GM18868 (cell line): Measurements from ENCODE around the gene RAB40A.
"Not testable (repeated sequence)": the region's sequence is repeated elsewhere in the genome, so short reads cannot be mapped to it uniquely, and the experiment has no call there.

Source experiments
- ATAC-seq: cut with Tn5 transposase; IDR thresholded peaks from one replicate; pipeline ENCODE4 v1.9.1; 2021; ENCODE audit warnings: mild to moderate bottlenecking, moderate library complexity; ENCODE audit not compliant: unreplicated experiment

RAB40A gene

DNA sequence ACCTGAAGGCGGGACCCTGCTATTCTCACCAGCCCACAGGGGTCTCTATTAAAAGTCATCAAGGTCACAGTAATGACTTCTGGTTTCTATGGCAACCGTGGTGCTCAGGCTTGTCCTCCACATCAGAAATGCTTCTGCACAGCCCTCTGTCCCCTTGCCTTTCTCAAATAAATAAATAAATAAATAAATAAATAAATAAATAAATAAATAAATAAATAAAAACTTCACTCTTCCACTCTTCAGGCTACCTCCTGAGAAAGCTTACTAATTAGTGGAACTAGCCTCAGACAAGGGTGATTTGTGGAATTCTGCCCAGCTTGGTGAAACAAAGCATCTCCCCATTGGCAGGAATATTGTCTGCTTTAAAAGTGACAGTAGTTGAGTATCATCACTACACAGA, 5.5 kb upstream of the RAB40A start:
- no peak for ATAC-seq

DNA sequence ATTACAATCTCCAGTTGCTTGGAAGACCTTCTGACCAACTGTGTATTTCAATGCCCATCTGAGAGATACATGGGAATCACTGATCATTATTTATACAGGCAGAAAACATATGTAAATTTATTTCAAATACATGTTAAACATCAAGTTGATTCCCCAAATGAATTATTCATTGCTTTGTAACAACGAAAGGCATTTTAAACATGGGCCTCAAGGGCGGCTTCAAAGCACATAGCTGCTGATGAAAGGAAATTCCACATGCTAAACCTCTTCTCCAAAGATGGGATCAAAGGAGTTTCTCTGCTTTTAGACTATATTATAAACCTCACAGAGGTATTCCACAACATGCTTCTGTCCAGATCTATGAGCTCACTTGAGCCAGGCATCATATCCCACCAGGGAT, 4.3 kb upstream of the RAB40A start:
- no peak for ATAC-seq

DNA sequence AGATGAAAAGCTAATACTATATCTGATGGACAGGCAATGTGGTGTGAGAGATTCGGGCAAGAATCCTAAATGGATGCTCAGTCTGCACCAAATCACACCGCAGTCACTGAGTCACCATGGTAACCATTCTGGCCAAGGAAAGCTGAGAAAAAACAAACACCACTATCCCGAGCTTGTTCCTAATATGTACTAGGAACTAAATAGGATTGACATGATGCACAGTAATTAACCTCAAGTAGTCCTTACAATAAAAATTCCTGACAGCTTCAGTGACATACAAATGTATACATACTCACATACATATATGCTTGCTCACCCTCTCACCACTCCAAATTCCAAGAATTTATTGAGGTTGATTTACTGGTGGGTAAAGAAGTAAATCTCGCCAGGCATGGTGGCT, 1.1 kb upstream of the RAB40A start:
- ATAC-seq = no peak

DNA sequence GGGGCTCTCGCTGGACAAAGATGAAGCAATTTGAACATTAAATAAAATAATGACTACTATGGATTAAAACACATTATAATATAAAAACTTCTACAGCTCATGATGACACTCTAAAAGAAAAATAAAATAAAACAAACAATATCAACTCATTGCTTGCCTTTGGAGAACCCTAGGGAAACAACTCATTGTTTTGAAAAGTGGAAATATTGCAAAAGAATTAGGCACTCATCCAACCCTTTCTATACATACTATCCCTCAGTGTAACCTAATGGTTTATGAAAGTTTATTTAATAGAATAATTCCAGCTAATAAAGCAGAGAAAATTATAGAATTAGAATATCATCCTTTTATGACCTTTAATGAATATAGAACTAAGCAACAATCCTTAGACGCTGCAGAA, 718 bp downstream of the RAB40A start:
- no peak for ATAC-seq

DNA sequence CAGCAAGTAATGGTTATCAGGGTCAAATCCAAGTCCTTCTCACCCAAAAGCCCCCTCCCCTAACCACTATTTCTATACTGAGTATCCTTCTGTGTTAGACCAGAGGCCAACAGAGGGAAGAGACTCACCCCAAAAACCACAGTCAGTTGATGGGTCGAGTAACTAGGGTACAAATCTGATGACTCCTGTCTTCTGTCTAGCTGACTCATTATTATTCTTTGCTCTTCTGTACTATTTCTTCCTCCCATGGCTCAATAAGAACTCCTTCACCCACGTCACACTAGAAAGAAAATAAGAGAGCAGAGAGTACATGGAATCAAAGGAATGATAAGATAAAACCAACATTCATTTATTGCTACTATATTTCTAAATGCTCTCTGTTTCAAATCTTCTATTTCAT, 2.0 kb downstream of the RAB40A start:
- no peak for ATAC-seq

DNA sequence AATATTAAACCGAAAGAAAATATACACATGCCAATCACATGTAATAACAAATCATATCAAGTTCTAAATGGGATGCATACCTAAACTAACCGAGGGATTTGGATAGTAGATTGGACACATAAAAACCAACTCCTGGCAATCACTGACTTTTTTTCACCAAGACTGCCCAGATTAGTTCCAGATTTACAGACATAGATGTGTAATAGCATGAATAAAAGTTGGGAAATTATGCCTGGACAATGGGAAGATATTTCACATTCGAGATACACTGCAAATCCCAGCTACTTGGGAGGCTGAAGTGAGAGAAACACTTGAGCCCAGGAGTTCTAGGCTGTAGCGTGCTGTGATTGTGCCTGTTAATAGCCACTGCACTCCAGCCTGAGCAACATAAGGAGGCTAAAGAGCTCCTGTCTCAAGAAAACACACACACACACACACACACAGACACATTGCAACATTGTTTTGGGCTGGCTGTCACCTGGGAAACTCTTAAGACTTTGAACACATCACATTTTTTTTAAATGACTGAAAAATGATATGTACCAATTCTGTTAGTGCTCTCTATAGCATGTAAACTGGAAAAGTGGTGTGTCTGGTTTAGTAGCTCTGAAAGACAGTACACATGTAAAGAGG, 5.7 kb downstream of the RAB40A start:
- no peak for ATAC-seq

DNA sequence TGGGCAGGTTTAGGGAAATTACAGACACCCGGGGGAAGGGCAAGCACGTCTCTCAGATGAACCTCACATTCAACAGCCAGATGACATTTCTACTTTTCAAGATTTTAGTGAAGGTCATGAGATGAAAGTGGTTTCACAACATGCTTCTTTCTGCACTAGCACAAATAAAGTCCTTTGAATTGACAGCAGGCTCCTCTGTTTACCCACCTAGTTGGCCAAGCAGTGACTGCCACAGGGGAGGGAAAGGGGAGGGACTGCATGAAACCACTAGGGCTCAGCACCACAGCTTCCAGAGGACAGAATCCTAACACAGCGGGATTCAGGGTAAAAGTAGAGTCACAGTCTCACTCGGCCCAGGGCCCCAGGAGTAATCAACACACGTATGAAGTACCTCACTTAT, 6.2 kb downstream of the RAB40A start:
- ATAC-seq = no peak

DNA sequence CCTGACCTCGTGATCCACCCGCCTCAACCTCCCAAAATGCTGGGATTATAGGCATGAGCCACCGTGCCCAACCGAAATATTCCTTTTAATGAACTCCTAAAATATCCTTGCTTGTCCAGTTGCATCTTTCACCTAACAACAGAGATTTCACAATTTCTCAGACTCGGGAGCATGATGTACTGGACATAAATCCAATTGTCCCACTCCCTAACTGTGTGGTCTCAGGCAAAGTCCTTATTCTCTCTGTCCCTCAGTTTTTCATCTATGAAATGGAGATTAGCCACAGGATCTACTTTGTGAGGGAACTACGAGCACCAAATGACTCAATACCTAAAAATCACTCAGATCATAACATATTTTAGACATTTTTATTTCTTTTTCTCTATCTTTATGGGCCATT, 9.3 kb downstream of the RAB40A start:
- ATAC-seq = no peak

DNA sequence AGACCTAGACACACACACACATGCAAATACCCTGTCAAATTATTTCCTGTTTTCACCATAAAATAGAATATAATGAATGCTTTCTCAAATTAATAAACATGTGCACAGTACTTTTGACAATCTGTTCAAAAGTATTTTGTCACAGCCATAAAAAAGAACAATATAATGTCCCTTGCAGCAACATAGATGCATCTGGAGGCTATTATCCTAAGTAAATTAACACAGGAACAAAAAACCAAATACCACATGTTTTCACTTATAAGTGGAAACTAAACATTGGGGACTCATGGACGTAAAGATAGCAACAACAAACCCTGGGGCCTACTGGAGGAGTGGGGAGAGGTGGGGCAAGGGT, 15.5 kb downstream of the RAB40A start:
- no peak for ATAC-seq

DNA sequence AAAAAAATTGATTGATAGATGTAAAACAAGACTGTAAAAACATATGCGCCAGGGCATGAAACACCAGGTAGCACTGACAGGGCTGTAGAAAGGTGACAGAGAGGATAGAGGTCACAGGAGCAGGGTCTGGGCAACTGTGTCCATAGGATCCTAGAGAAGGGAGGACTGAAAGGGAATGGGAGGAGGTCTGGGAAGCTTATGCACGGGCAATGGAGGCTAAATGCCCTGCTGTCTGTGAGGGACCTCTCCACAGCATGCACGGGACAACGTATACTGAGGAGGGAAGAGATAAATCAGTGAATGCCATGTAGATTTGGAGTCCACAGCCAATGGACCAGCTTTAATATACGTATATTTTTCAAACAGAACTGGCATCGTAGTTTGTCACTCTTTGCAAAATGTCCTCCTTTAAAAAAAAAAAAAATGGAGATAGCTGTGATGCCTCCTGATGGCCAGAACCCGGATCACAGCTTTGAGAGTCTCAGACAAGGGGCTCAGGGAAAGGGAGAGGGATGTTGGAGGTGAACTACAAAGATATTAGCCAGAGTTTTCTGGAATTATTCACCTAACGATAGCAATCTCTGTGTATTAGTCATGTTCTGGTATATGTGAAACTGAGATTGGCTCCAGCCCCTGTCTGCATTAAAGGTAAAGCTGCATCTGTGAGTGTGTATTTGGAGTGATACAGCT, 16.0 kb downstream of the RAB40A start:
- ATAC-seq = peak; percentile 57

DNA sequence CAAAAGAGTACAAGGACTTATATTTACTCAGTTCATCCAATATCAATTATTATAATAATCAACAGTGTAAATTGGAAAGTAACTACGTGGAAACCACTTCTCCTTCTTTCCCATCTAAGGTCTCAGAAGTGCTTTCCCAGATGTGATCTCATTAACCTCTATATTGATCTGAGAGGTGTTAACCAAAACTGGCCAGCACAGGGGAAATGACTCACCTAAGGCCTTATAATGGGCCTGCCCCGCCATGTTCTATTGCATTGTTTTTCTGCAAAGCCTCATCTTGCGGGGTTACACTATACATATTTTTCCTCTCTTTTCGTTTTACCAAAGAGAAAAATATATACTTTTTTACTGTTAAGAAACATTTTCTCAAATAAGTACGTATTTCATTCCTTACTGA, 20.5 kb downstream of the RAB40A start:
- ATAC-seq = no peak

DNA sequence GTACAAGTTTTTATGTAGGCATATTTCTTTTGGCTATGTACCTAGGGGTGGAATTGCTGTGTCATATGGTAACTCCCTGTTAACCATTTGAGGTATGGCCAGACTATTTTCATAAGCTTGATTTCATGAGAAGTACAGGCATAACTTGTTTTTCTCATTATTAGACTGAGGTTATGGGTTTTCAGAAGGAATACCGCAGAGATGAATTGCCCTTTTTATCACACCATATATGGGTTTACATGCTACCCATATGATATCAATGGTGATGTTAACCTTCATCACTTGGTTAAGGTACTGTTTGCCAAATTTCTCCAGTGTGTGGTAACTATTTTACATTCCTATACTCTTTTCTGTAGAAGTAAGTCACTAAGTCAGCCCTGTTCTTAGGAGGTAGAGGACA, 23.5 kb downstream of the RAB40A start:
- ATAC-seq = no peak

DNA sequence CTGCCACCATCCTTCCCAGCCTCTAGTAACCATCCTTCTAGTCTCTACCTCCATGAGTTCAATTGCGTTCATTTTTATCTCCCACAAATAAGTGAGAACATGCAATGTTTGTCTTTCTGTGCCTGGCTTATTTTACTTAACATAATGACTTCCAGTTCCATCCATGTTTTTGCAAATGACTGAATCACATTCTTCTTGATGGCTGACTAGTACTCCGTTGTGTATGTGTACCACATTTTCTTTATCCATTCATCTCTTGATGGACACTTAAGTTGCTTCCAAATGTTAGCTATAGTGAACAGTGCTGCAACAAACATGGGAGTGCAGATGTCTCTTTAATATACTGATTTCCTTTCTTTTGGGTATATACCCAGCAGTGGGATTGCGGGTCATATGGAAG, 25.7 kb downstream of the RAB40A start:
- not testable (repeated sequence) for ATAC-seq

DNA sequence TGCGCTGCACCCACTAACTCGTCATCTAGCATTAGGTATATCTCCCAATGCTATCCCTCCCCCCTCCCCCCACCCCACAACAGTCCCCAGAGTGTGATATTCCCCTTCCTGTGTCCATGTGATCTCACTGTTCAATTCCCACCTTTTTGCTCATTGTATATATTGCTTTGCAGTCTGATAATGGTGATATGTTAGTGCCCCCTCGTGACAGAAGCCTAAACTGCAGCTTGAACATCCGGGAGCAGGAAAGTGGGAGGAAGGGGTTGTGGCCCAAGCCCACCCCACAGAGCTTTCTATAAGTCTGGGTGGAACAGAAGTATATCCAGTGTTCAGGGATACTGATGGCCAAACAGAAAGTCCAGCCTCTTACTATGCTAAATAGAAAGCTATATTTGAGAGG, 29.6 kb downstream of the RAB40A start:
- not testable (repeated sequence) for ATAC-seq

DNA sequence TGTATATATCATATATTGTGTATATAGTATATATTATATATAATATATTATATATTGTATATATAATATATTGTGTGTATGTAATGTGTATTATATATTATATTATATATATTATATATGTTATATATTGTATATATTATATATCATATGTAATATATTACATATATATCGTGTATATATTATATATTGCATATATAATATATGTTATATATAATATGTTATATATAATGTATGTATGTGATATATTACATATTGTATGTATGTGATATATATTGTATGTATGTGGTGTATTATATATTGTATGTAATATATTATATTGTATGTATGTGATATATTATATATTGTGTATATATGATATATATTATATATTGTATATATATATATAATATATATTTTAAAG, 30.5 kb downstream of the RAB40A start:
- ATAC-seq = no peak

DNA sequence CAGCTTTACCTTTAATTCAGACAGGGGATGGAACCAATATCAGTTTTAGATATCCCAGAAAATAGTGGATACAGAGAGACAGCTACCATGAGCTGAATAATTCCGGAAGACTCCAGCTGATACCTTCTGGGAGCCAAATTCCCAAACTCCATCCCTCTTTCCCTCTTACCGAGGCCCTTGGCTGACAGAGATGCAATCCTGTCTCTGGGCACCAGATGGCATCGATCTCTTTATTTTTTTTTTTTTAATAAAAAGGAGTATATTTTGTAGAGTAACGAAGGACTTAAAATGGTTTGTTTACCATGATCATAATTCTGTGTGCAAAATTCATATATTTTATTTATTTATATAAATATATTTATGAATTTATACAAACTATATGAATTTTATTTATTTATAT, 31.0 kb downstream of the RAB40A start:
- ATAC-seq = no peak

DNA sequence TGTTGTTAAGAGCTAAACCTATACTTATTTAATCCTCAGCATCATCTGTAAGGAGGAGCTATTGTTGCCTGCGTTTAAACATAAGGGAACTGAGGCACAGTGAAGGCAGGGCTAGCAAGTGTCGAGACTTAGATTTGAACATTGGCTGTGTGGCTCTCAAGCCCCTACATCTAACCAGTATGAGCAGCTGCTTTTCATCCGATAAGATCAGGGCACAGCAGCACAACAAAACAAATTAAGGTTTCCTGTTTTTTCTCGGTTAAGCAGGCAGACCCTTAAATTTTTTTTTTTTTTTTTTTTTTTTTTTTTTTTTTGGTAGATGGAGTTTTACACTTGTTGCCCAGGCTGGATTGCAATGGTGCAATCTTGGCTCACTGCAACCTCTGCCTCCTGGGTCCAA, 35.6 kb downstream of the RAB40A start:
- no peak for ATAC-seq

DNA sequence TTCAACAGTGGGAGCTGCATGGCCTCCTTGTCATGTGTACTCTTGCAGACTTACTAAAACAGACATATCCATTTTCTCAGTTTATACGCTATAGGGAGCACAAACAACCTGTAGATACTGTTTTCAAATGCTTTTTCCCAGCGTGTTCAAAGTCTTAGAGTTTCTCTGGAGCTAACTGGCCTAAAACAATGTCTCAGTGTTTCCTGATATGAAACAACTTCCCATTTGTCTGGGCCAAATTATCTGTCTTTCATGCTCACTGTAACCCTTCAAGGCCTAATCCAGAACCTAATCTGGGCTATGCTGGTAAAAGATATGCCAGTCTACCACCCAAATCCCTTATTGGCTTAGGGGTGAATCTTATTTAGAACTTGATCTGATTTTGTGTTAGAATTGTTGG, 38.8 kb downstream of the RAB40A start:
- ATAC-seq = no peak

DNA sequence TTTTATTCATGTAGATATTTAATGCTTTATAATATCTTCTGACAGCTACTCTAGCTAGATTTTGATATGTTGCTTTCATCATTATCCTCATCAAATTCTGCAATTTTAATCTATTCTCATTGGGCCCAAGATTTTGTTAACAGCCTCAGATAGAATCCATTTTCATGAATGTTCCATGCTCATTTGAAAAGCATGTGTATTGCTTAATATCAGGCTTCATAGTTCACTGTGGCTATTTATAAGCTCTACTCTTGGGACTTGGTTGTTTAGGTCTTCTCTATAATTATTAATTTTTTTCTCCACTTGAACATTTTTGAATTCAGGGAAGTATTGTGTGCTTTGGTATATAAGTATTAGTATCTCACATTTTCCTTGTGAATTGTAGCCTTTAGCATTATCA, 41.8 kb downstream of the RAB40A start:
- ATAC-seq = no peak

DNA sequence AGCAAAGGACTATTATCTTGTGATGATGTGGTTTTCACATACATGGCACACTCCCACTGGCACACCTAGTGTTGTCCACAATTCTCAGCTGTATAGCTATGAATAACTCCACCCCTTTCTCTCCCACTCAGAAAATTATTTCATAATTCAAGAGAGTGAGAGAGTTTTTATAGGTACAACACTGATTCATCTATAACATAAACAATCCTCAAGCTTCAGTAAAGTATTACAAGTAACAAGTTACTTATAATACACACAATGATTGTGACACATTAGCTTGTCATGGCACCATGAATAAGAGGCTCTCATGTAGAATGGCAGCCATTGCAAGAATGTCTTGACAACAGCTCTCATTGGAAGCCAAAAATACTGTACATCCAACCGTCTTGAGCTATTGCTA, 43.9 kb downstream of the RAB40A start:
- ATAC-seq = no peak

DNA sequence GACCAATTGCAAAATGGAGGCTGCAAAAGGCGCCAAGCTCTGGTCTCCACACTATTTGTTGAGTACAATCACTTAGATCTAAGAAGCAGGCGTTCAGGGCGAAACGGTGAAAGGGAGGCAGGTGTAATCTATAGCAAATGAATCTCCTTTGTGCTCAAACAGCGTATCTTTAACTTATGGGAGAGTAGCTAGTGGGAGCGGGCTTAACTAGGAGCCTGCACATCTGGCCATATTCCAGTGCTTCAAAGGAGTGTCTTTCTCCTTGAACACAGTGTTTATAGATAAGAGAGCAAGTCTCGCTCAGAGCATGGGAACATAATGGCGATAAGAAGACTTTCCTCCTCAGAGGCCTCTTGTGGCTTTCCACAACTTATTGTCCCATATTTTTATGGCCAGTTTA, 49.3 kb downstream of the RAB40A start:
- ATAC-seq = not testable (repeated sequence)

DNA sequence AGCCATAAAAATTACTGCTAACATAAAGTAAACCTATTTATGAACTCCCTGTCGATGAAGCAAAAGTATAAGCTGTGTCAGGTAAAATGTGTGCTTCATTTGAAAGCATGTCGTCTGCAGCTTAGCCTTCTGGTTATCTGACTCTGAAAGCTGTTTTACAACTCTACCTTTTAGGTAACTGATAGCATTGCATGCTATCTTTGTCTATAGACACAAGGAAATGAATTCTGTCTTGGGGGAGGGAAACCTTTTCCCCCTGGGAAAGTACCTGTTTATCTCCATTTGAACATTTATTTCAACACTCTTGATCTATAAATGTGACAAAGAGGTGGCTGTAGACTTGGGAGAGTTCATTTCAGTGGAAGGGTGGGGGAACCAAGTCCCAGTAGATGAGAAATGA, 51.4 kb downstream of the RAB40A start:
- no peak for ATAC-seq

DNA sequence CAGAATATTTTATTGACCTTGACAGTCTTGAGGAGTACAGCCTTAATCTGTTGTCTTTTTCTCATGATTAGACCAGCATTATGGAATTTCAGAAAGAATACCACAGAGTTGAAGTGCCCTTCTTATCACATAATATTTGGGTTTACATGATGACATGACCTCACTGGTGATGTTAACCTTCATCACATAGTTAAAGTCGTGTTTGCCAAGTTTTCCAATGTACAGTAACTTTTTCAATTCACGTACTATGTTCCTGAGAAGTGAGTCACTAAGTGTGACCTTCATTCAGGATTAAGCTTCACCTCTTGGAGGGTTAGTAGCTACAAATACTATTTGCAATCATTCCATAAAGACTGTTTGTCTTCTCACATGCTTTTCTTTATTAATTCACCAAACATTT, 52.1 kb downstream of the RAB40A start:
- ATAC-seq = no peak
